PFSK-1 (cell line): ENCODE results near the gene ZNF212.

ENCODE experiments used
- FOXP2 ChIP-seq: optimal IDR thresholded peaks from 2 replicates; pipeline ENCODE3; 2011; ENCODE audit warnings: borderline replicate concordance, control low read depth, inconsistent platforms; ENCODE audit not compliant: insufficient read depth; ENCODE audit errors: extremely low read length, extremely low read depth
- POLR2AphosphoS5 ChIP-seq: IDR thresholded peaks from 2 replicates; pipeline ENCODE4 v1.6.1; 2012; ENCODE audit warnings: low read depth, mild to moderate bottlenecking, control low read depth, low read length, moderate library complexity
- SIN3A ChIP-seq: IDR thresholded peaks from 2 replicates; pipeline ENCODE4 v1.6.1; 2012; ENCODE audit warnings: mild to moderate bottlenecking, low read length, moderate library complexity, borderline replicate concordance; ENCODE audit not compliant: insufficient read depth
- TAF1 ChIP-seq: IDR thresholded peaks from 2 replicates; pipeline ENCODE4 v1.6.1; 2012; ENCODE audit warnings: low read length, control low read depth, borderline replicate concordance; ENCODE audit not compliant: insufficient read depth
- TF ChIP-seq, protein P1 (sequence below), 2 experiments: IDR thresholded peaks; 2 replicates each; pipeline versions ENCODE4 v1.6.1 to v1.8.0; 2011 to 2012; ENCODE audit warnings: low read depth in 2 of 2, low read length in 2 of 2, control low read depth in 1 of 2, inconsistent platforms in 1 of 2, mild to moderate bottlenecking in 1 of 2, moderate library complexity in 1 of 2; ENCODE audit not compliant: insufficient read depth in 1 of 2

Gene ZNF212

DNA sequence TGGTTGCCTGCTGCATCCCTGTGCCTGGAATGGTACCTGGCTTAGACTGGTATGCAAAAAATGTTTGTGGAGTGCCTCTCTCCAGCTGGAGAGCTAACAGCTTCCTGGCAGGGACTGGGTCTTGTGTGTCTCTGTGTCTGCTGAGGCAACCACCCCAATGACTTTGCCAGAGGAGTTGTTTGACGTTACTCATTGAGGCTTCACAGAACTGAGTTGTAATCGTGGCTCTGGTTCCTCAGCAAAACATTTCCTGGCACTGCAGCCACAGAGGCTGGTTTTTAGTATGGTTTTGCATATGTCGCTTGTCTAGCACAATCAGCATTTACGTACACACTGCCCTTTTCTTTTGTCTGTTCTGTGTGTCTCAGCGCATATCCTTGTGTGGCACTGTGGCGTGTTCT lies 36.6 kb upstream of the ZNF212 start:
- TF ChIP-seq TAF1 (no peak), FOXP2 (no peak), SIN3A (no peak), POLR2AphosphoS5 (no peak)
- TF ChIP-seq, protein P1, sequence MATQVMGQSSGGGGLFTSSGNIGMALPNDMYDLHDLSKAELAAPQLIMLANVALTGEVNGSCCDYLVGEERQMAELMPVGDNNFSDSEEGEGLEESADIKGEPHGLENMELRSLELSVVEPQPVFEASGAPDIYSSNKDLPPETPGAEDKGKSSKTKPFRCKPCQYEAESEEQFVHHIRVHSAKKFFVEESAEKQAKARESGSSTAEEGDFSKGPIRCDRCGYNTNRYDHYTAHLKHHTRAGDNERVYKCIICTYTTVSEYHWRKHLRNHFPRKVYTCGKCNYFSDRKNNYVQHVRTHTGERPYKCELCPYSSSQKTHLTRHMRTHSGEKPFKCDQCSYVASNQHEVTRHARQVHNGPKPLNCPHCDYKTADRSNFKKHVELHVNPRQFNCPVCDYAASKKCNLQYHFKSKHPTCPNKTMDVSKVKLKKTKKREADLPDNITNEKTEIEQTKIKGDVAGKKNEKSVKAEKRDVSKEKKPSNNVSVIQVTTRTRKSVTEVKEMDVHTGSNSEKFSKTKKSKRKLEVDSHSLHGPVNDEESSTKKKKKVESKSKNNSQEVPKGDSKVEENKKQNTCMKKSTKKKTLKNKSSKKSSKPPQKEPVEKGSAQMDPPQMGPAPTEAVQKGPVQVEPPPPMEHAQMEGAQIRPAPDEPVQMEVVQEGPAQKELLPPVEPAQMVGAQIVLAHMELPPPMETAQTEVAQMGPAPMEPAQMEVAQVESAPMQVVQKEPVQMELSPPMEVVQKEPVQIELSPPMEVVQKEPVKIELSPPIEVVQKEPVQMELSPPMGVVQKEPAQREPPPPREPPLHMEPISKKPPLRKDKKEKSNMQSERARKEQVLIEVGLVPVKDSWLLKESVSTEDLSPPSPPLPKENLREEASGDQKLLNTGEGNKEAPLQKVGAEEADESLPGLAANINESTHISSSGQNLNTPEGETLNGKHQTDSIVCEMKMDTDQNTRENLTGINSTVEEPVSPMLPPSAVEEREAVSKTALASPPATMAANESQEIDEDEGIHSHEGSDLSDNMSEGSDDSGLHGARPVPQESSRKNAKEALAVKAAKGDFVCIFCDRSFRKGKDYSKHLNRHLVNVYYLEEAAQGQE (IDR thresholded peaks at IDR 0.05; ENCODE audit: insufficient read depth in 1 of 2, low read depth in 2 of 2, low read length in 2 of 2): no peak

DNA sequence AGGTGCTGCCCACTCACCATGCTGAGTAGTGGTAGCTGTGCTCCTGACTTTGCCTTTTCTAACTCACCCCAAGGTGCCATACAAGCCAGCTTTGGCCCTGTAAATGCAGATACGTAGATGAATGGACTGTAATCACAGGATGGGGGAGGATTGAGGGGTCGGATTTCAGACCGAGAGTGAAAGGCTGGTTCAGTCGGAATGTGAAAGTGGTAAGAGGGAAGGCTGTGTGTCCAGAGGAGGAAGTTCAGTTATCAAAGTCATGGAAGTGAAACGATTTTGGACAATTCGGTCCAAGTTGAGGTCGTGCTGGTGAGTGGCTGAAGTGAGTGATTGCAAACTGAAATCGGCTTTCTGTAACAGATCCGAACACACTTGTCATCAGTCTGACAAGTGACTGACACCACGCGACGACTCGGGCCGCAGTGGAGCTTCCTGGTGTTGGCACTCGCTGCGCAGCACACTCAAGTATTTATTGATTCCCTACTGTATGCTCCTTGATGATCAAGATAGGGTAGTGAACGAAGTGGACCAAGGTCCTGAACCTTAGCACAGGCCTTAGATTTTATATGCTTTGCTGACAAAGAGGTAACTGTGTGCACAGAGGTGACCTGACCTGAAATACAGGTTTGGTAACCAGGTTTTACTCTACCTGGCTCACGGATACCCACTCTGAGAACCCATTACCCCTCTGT lies 33.6 kb upstream of the ZNF212 start:
- TF ChIP-seq FOXP2: no peak
- TF ChIP-seq, protein P1 (IDR thresholded peaks at IDR 0.05; ENCODE audit: insufficient read depth in 1 of 2, low read depth in 2 of 2, low read length in 2 of 2): no peak
- no peak for TF ChIP-seq SIN3A
- no peak for TF ChIP-seq TAF1
- TF ChIP-seq POLR2AphosphoS5: no peak

DNA sequence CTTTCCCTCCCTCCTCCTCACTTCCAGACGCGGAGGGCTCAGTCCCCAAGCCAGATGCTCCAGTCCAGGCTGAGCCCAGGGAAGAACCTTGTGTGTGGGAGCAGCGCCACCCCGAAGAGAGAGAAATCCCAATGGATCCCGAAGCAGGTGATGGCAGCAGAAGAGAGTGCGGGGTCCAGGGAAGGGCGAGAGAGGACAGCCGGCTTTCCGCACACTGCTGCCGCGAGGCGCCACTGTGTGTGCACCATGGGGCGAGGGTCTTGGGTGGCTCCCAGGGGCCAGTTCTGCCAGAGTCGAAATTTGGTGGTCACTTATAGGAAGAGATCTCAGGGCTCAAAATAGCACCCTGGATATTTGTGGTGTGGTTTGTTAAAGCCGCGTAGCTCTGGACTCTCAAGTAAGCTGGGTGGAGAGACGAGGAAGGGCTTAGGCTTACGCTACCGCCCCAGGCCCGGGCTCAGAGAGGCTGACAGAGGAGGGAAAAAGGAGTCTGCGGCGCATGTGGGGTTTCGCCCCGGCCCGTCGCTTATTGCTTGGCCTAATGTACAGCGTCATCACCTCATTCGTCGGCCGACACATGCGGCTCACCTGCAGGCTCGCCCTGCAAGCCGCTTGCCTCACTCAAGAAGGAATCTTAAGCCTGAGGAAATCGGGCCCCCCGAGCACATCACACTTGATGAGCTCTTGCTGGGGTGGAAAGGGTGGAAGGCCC lies 32.0 kb upstream of the ZNF212 start:
- TF ChIP-seq SIN3A (no peak), TAF1 (no peak), POLR2AphosphoS5 (no peak), FOXP2 (no peak)
- TF ChIP-seq, protein P1 (IDR thresholded peaks at IDR 0.05; ENCODE audit: insufficient read depth in 1 of 2, low read depth in 2 of 2, low read length in 2 of 2): no peak

DNA sequence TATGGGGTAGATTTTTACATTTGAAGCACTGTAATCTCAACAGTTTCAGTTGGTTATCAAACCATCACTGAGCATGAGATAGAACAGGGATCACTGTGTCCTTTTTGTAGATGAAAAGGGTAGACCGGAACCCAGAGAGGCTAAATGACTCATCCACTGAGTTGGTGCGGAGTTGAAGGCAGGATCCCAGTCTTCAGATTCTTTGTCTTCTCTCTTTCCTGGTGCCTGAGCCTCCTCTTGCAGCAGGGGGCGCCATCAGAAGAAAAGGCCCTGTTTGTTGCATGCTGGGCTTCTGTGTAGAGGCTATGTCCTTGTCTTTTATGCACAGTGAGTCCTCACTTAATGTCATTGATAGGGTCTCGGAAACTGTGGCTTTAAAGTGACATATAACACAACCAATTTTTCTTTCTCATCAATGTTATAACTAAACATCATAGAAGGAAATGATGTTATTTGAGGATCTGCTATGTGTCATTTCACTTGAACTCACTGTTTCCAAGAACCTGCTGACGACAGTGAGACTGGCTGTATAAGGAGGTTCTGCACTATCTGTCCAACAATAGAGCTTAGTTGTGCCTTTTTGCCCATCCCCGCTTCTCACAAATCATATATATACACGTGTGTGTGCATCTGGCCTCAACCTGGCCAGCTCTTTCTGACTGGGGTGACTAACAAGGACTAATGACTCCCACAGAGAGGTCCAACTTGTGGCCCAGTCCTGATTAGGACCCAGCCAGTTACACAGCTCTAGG lies 29.8 kb upstream of the ZNF212 start:
- TF ChIP-seq SIN3A (no peak), FOXP2 (no peak), TAF1 (no peak), POLR2AphosphoS5 (no peak)
- TF ChIP-seq, protein P1 (IDR thresholded peaks at IDR 0.05; ENCODE audit: insufficient read depth in 1 of 2, low read depth in 2 of 2, low read length in 2 of 2): no peak
